Hematopoietic multipotent progenitor cell treated with erythropoietin and hydrocortisone succinate and interleukin-3 and kit ligand, for 4 days (in vitro differentiated cells): ENCODE data around the gene DIS3L2.

Source experiments
- DNase-seq: peaks from one replicate; pipeline ENCODE4 v3.0.0-alpha.2; 2015

DIS3L2 gene

DNA sequence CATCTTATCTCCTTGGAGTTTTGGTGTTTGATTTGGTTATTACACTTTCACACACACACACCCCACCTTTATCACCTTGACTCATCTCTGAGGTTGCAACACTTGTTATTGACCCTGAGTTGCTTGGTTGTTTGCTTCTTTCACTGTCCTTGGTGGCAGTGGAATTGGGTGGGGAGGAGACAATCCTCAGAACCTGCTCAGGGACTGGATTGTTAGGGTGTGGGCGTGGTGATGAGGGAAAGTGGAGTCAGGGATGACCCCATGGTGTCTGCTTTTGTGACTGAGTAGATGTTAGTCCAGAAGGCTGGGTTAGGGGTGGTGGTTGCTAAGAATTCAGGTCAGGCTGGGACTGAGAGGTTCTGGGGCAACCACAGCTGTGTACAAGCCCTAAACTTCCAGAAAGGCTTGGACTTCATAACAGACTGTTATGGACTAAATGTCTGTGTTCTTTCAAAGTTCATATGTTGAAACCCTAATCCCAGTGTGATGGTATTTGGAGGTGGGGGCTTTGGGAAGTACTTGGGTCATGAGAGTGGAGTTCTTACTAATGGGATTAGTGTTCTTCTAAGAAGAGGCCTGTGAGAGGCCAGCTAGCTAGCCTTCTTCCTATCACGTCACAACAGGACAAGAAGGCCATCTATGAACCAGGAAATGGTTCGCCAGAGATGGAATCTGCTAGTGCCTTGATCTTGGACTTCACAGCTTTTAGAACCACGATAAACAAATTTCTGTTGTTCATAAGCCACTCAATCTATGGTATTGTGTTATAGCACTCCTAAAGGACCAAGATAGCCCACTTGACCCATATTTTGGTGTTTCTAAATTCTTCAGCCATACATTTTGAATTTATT lies 3.4 kb upstream of the DIS3L2 start:
- DNase-seq, result no peak

DNA sequence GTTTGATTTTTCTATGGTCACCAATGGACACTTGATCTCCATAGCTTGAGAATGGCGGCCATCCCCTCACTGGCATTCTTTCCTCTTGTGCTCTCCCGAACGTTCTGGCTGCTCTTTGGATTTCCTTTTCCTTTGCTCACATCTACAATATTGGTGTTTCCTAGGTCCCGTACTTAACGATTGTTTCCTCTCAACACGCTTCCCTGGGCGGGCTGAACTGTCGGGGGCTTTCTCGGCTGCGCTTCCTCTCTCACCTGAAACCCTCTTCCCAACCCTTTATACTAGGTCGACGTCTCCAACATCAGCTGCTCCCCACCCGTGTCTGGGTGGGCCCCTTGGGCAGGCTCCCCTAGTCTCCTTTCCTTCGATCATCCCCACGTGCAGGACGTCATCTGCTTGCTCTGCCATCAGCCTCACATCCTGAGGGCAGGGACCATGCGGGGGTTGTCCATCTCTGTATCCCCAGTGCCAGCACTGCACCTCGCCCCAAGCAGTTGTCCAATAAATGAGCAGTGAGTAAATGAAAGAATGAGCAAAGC lies 634 bp upstream of the DIS3L2 start:
- DNase-seq, result peak; percentile 10

GRCh38 chr2:231965102-231965501 lies 3.6 kb downstream of the DIS3L2 start:
- DNase-seq, result no peak

DNA sequence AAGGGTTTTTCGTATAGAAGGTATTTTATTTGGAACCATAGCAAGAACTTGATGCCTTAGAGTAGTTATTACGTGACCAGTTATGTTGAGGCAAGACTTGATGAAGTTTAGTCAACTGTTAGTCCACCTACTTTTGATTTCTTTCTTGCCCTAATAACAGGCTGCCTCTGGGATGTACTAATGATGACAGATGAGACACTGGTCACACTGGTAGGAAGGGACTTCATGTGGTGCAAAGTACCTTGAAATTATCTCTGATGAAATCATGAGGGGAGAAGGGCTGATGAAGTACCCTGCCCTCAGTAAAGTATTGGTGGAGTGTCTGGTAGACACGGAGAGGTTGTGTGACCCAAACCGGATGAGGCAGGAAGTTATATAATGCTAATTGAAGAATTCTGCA lies 5.4 kb downstream of the DIS3L2 start:
- no peak for DNase-seq

GRCh38 chr2:231968820-231969219 lies 7.3 kb downstream of the DIS3L2 start:
- no peak for DNase-seq

DNA sequence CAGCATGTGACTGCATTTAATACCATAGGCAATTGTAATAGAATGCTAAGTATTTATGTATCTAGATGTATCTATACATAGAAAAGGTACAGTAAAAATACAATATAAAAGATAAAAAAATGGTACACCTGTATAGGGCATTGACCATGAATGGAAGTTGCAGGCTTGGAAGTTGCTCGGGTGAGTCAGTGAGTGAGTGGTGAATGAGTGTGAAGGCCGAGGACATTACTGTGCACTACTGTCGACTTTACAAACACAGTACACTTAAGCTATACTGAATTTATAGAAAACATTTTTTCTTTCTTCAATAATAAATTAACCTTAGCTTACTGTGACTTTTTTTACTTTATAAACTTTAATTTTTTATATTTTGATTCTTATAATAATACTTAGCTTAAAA lies 8.9 kb downstream of the DIS3L2 start:
- no peak for DNase-seq

- no peak for DNase-seq
Observed at GRCh38 chr2:231975001-231975400, 13.5 kb downstream of the DIS3L2 start.

DNA sequence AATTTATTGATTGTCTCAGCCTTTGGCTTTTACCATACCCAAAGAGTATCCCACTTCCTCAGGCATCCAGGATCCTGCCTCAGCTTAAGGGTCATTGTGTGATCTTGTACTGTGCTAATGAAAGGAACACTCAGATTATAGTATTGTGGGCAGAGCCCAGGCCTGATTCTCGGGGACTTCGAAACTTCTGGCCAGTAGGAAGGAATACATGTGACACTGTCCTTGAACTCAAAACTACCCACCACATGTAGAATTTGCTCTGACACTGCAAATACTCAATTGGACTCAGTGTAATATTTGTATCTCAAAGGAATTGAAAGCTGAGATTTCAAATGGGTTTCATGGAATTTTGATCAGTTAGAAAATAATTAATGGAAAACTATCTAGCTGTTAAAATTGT lies 15.9 kb downstream of the DIS3L2 start:
- DNase-seq, result no peak

DNA sequence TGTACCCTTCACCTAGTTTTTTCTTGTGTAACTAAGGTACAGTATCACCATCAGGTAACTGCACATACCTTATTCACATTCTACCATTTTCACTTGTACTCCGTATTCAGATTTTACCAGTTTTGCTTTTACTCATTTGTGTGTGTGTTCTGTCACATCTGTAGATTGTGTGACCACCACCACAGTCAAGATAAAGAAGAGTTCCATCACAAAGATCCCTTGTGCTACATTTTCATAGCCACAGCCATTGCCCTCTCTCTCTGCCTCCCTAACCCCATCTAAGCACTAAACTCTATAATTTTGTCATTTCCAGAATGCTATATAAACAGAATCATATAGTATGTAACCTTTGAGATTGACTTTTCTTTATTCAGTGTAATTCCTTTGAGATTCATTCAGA lies 23.5 kb downstream of the DIS3L2 start:
- no peak for DNase-seq

DNA sequence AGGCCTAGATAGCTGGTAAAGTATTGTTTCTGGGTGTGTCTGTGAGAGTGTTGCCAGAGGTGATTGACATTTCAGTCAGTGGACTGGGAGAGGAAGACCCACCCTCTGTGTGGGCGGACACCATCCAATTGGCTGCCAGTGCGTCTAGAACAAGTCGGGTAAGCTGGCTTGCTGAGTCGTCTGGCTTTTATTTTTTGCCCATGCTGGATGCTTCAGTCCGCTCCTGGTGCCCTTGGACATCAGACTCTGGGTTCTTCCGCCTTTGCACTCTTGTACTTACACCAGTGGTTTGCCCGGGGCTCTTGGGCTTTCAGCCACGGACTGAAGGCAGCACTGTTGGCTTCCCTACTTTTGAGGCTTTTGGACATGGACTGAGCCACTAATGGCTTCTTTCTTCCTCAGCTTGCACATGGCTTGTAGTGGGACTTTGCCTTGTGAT lies 24.3 kb downstream of the DIS3L2 start:
- DNase-seq, result peak; percentile 30

- peak; percentile 34 for DNase-seq
Observed at GRCh38 chr2:231987124-231987727, 25.7 kb downstream of the DIS3L2 start.

- no peak for DNase-seq
Observed at GRCh38 chr2:231988179-231988866, 26.8 kb downstream of the DIS3L2 start.

- DNase-seq, result no peak
Observed at GRCh38 chr2:231991664-231992063, 30.2 kb downstream of the DIS3L2 start.

- no peak for DNase-seq
Observed at GRCh38 chr2:231992888-231993287, 31.4 kb downstream of the DIS3L2 start.

DNA sequence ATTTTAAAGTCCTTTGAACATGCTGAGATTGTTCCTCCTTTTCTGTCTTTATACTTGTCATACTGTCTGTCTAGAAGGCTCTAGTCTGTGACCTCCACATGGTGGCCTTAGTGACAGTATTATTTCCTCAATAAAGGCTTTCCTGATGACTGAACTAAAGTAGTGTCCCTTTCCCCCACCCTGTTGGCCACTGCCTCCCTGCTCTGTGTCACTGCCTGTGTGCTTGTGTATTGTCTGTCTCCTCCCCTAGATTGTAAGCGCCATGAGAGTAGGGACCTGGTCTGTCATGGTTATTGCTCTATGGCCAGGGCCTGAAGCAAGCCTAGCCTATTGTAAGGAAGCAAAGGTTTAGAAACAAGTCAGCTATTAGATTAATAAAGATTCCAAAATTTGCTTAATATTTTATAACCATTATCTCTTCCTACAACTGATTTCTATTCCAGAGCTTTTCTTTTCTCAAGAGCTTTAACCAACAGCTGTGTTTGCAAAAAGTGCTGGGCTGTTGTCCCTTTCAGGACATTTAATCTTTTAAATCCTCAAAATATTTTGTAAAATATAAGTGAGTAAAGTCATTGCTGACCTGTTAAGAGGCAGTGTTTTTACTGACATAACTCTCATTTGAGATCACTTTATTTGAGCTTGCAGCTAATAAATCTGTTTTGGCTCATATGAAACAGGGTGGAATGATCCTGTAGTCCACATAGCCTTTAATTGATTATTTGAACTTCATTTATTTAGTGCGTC lies 35.5 kb downstream of the DIS3L2 start:
- no peak for DNase-seq

- no peak for DNase-seq
Observed at GRCh38 chr2:231998046-231998445, 36.5 kb downstream of the DIS3L2 start.

DNA sequence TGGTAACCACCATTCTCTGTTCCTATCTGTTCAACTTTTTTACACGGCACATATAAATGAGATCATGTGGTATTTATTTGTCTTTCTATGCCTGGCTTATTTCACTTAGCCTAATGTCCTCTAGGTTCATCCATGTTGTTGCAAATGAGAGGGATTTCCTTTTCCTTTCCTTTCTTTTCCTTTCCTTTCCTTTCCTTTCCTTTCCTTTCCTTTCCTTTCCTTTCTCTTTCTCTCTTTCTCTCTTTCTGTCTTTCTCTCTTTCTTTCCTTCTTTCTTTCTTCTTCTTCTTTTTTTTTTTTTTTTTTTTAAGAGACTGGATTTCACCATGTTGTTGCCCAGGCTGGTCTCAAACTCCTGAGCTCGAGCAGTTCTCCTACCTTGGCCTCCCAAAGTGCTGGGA lies 38.9 kb downstream of the DIS3L2 start:
- DNase-seq, result no peak

DNA sequence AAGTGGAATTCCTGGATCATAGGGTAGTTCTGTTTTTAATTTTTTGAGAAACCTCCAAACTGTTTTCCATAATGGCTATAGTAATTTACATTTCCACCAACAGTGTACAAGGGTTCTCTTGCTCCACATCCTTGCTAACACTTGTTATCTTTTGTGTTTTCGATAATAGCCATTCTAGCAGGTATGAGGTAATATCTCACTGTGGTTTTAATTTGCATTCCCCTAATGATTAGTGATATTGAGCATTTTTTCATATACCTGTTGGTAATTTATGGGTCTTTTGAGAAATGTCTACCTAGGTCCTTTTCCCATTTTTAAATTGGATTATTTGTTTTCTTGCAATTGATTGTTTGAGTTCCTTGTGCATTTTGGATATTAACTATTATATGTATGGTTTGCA lies 39.6 kb downstream of the DIS3L2 start:
- no peak for DNase-seq

DNA sequence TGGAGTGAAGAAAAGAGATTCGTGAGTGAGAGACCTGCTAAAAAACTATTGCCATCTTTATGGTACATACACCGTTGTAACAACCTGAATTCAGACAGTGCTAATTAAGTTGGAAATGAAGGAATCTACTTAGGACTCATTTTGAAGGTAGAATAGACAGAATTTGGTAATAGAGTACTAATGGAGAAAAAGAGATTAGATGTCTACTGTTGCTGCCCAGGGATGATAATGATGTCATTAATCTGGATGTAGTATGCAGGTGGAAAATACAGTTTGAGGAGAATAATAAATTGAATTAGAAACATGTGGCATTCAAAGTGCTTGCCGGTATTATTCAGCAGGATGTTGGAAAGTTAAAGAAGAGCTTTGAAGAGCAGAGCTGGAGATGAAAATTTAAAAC lies 44.7 kb downstream of the DIS3L2 start:
- DNase-seq, result no peak

- DNase-seq, result no peak
Observed at GRCh38 chr2:232008907-232009638, 47.6 kb downstream of the DIS3L2 start.

DNA sequence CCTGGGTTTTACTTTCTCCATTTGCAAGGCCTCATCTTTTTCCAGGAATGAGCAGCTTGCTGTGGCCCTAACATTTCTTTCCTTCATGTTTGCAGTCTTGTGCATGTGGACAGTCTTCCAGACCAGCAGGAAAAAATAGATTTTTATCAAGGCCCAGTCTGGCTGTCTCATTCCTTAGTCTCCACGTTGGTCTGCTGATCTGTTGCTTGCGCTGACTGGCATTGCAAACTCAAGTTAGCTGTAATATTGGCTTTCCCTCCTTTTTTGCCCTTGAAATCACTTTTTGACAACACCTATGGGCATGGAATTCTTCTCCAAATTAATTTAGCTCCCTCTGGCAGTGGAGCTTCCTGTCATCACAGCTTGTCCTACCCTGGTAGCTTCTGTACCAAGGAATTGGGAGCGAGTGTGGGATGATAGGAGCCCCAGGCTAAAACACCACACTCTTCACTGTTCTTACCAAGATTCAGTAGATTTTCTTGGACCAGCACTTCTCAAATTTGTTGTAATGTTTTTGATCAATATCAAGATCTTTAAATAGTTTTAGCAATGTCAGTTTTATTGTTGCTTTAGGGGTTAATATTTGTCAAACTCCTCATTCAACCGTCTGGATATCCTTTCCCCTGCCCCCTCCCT lies 48.2 kb downstream of the DIS3L2 start:
- DNase-seq, result no peak
